ENCODE measurements around the gene FCHO2. TPM values are rescaled to one million over a fixed set of nuclear protein-coding genes. Genes with fewer than 3 reads are reported as not detected.
"Not testable (repeated sequence)": the region's sequence is repeated elsewhere in the genome, so short reads cannot be mapped to it uniquely, and the experiment has no call there.

The FCHO2 gene
- total RNA-seq, 1 donor from 2014 or later, result 2.2 TPM

GRCh38 chr5:73022471-73023169 is 66.8 kb downstream of the FCHO2 start:
- no peak for DNase-seq (ENCODE audit: low spot score)
- Mint-ChIP-seq H3K4me3 (no peak overlapping the region), H3K4me1 (ENCODE audit: low read depth) (no peaks in the 10 kb centered on the region), H3K9me3 (no peaks in the 10 kb centered on the region), H3K27me3 (ENCODE audit: insufficient read depth) (peaks cover 3% of the 10 kb centered on the region), H3K27ac (no peak overlapping the region), H3K36me3 (ENCODE audit: low read depth) (no peaks in the 10 kb centered on the region)
- intact Hi-C loops (cut with micrococcal nuclease), result no loop called here

GRCh38 chr5:73024946-73025544 is 69.2 kb downstream of the FCHO2 start:
- H3K27ac Mint-ChIP-seq; intact Hi-C loops (cut with micrococcal nuclease); DNase-seq (ENCODE audit: low spot score); H3K27me3 Mint-ChIP-seq (ENCODE audit: insufficient read depth); H3K4me1 Mint-ChIP-seq (ENCODE audit: low read depth); H3K4me3 Mint-ChIP-seq; H3K9me3 Mint-ChIP-seq; H3K36me3 Mint-ChIP-seq (ENCODE audit: low read depth): not testable (repeated sequence)

- Mint-ChIP-seq H3K36me3 (ENCODE audit: low read depth) (no peaks in the 10 kb centered on the region), H3K27me3 (ENCODE audit: insufficient read depth) (peaks cover 3% of the 10 kb centered on the region), H3K4me1 (ENCODE audit: low read depth) (no peaks in the 10 kb centered on the region), H3K9me3 (no peaks in the 10 kb centered on the region), H3K27ac (no peak overlapping the region), H3K4me3 (no peak overlapping the region)
- intact Hi-C loops (cut with micrococcal nuclease), result no loop called here
- DNase-seq (ENCODE audit: low spot score), result no peak
These were observed 71.5 kb downstream of the FCHO2 start for GRCh38 chr5:73027361-73027760.

GRCh38 chr5:73027816-73028215 is 72.0 kb downstream of the FCHO2 start:
- no peaks in the 10 kb centered on the region for H3K4me1 Mint-ChIP-seq (ENCODE audit: low read depth)

GRCh38 chr5:73028991-73029595 is 73.3 kb downstream of the FCHO2 start:
- H3K27me3 Mint-ChIP-seq (ENCODE audit: insufficient read depth), result peaks cover 6% of the 10 kb centered on the region
- no peaks in the 10 kb centered on the region for H3K4me1 Mint-ChIP-seq (ENCODE audit: low read depth)
- no peak for DNase-seq (ENCODE audit: low spot score)
- H3K4me3 Mint-ChIP-seq, result no peak overlapping the region
- H3K9me3 Mint-ChIP-seq, result no peaks in the 10 kb centered on the region
- H3K27ac Mint-ChIP-seq, result no peak overlapping the region
- intact Hi-C loops (cut with micrococcal nuclease), result no loop called here
- no peaks in the 10 kb centered on the region for H3K36me3 Mint-ChIP-seq (ENCODE audit: low read depth)

More at GRCh38 chr5:73027816-73028215, 72.0 kb downstream of the FCHO2 start:
- Mint-ChIP-seq H3K9me3 (no peaks in the 10 kb centered on the region), H3K36me3 (ENCODE audit: low read depth) (no peaks in the 10 kb centered on the region), H3K27ac (no peak overlapping the region), H3K27me3 (ENCODE audit: insufficient read depth) (peaks cover 6% of the 10 kb centered on the region), H3K4me3 (no peak overlapping the region)
- intact Hi-C loops (cut with micrococcal nuclease), result no loop called here
- no peak for DNase-seq (ENCODE audit: low spot score)

- H3K36me3 Mint-ChIP-seq (ENCODE audit: low read depth), result no peaks in the 10 kb centered on the region
- DNase-seq (ENCODE audit: low spot score), result no peak
- H3K4me3 Mint-ChIP-seq, result no peak overlapping the region
- H3K9me3 Mint-ChIP-seq, result no peaks in the 10 kb centered on the region
- intact Hi-C loops (cut with micrococcal nuclease), result no loop called here
- H3K27me3 Mint-ChIP-seq (ENCODE audit: insufficient read depth), result peaks cover 6% of the 10 kb centered on the region
- no peak overlapping the region for H3K27ac Mint-ChIP-seq
- H3K4me1 Mint-ChIP-seq (ENCODE audit: low read depth), result no peaks in the 10 kb centered on the region
These were observed 74.7 kb downstream of the FCHO2 start for GRCh38 chr5:73030531-73030930.

- H3K4me3 Mint-ChIP-seq, result no peak overlapping the region
- no peak for DNase-seq (ENCODE audit: low spot score)
- H3K36me3 Mint-ChIP-seq (ENCODE audit: low read depth), result no peaks in the 10 kb centered on the region
- no peaks in the 10 kb centered on the region for H3K4me1 Mint-ChIP-seq (ENCODE audit: low read depth)
- no peaks in the 10 kb centered on the region for H3K9me3 Mint-ChIP-seq
- H3K27me3 Mint-ChIP-seq (ENCODE audit: insufficient read depth), result peaks cover 6% of the 10 kb centered on the region
- no peak overlapping the region for H3K27ac Mint-ChIP-seq
- intact Hi-C loops (cut with micrococcal nuclease), result no loop called here
These were observed 75.2 kb downstream of the FCHO2 start for GRCh38 chr5:73030995-73031394.

- Mint-ChIP-seq H3K4me1 (ENCODE audit: low read depth) (no peaks in the 10 kb centered on the region), H3K4me3 (no peak overlapping the region), H3K27me3 (ENCODE audit: insufficient read depth) (peaks cover 6% of the 10 kb centered on the region), H3K9me3 (no peaks in the 10 kb centered on the region), H3K36me3 (ENCODE audit: low read depth) (no peaks in the 10 kb centered on the region), H3K27ac (no peak overlapping the region)
- DNase-seq (ENCODE audit: low spot score), result no peak
- intact Hi-C loops (cut with micrococcal nuclease), result no loop called here
These were observed 76.0 kb downstream of the FCHO2 start for GRCh38 chr5:73031839-73032238.

GRCh38 chr5:73032635-73033034 is 76.8 kb downstream of the FCHO2 start:
- Mint-ChIP-seq H3K4me1 (ENCODE audit: low read depth) (no peaks in the 10 kb centered on the region), H3K36me3 (ENCODE audit: low read depth) (no peaks in the 10 kb centered on the region), H3K4me3 (no peak overlapping the region), H3K27me3 (ENCODE audit: insufficient read depth) (peaks cover 3% of the 10 kb centered on the region), H3K9me3 (no peaks in the 10 kb centered on the region), H3K27ac (no peak overlapping the region)
- intact Hi-C loops (cut with micrococcal nuclease), result no loop called here
- no peak for DNase-seq (ENCODE audit: low spot score)

GRCh38 chr5:73037545-73037944 is 81.7 kb downstream of the FCHO2 start:
- Mint-ChIP-seq H3K27ac (no peak overlapping the region), H3K9me3 (no peaks in the 10 kb centered on the region), H3K4me3 (no peak overlapping the region), H3K4me1 (ENCODE audit: low read depth) (no peaks in the 10 kb centered on the region), H3K36me3 (ENCODE audit: low read depth) (no peaks in the 10 kb centered on the region), H3K27me3 (ENCODE audit: insufficient read depth) (peaks cover 1% of the 10 kb centered on the region)
- DNase-seq (ENCODE audit: low spot score), result no peak
- intact Hi-C loops (cut with micrococcal nuclease), result no loop called here

- Mint-ChIP-seq H3K36me3 (ENCODE audit: low read depth) (no peaks in the 10 kb centered on the region), H3K4me1 (ENCODE audit: low read depth) (no peaks in the 10 kb centered on the region), H3K27me3 (ENCODE audit: insufficient read depth) (no peaks in the 10 kb centered on the region), H3K9me3 (no peaks in the 10 kb centered on the region), H3K27ac (no peak overlapping the region), H3K4me3 (no peak overlapping the region)
- intact Hi-C loops (cut with micrococcal nuclease), result no loop called here
- DNase-seq (ENCODE audit: low spot score), result no peak
These were observed 83.2 kb downstream of the FCHO2 start for GRCh38 chr5:73039082-73039481.

- no peak for DNase-seq (ENCODE audit: low spot score)
- Mint-ChIP-seq H3K36me3 (ENCODE audit: low read depth) (no peaks in the 10 kb centered on the region), H3K27ac (no peak overlapping the region), H3K9me3 (no peaks in the 10 kb centered on the region), H3K4me3 (no peak overlapping the region), H3K4me1 (ENCODE audit: low read depth) (no peaks in the 10 kb centered on the region), H3K27me3 (ENCODE audit: insufficient read depth) (peaks cover 4% of the 10 kb centered on the region)
- intact Hi-C loops (cut with micrococcal nuclease), result no loop called here
These were observed 87.2 kb downstream of the FCHO2 start for GRCh38 chr5:73042993-73043392.

- intact Hi-C loops (cut with micrococcal nuclease), result no loop called here
- no peak overlapping the region for H3K27ac Mint-ChIP-seq
- H3K4me1 Mint-ChIP-seq (ENCODE audit: low read depth), result no peaks in the 10 kb centered on the region
- no peaks in the 10 kb centered on the region for H3K36me3 Mint-ChIP-seq (ENCODE audit: low read depth)
- peaks cover 4% of the 10 kb centered on the region for H3K27me3 Mint-ChIP-seq (ENCODE audit: insufficient read depth)
- H3K4me3 Mint-ChIP-seq, result no peak overlapping the region
- no peak for DNase-seq (ENCODE audit: low spot score)
- H3K9me3 Mint-ChIP-seq, result no peaks in the 10 kb centered on the region
These were observed 88.7 kb downstream of the FCHO2 start for GRCh38 chr5:73044546-73044945.
